Left ventricle myocardium inferior (tissue), 1 donor: Measurements from ENCODE around the gene TEKT3. TPM values are rescaled to one million over a fixed set of nuclear protein-coding genes. Genes with fewer than 3 reads are reported as not detected.
A peak's percentile ranks its signal among the peaks of the same experiment; 100 is the strongest.

ENCODE experiments used
- DNase-seq: peaks from one replicate; pipeline ENCODE4 v3.0.0-alpha.2; 2020
- H3K27ac ChIP-seq: fragments of 200-600 bp; replicated peaks from 2 replicates; pipeline ENCODE4 v1.8.0; 2021
- H3K27me3 ChIP-seq: fragments of 200-600 bp; 2 replicates; pipeline ENCODE4 v1.8.0; 2021; ENCODE audit warnings: low read depth
- H3K36me3 ChIP-seq: fragments of 200-600 bp; 2 replicates; pipeline ENCODE4 v1.8.0; 2021
- H3K4me1 ChIP-seq: fragments of 200-600 bp; 2 replicates; pipeline ENCODE4 v1.8.0; 2021
- H3K4me3 ChIP-seq: fragments of 200-600 bp; 2 replicates; pipeline ENCODE4 v1.8.0; 2021; ENCODE audit warnings: mild to moderate bottlenecking, moderate library complexity
- H3K9me3 ChIP-seq: fragments of 200-600 bp; replicated peaks from 2 replicates; pipeline ENCODE4 v1.8.0; 2021
- CTCF ChIP-seq: fragments of 200-600 bp; IDR thresholded peaks from 2 replicates; pipeline ENCODE4 v1.8.0; 2021; ENCODE audit warnings: antibody characterized with exemption, mild to moderate bottlenecking, borderline replicate concordance
- intact Hi-C: fragments of 100-400 bp; cut with micrococcal nuclease; formaldehyde crosslinking; loops from one replicate; pipeline ENCODE4 v1.11.0; 2022
- total RNA-seq: library from RNA; stranded (reverse); fragmentation: NEBNext Ultra II Directional; extraction: Animal tissue kit (Norgen Biotek cat#: 25700); gene quantifications from one replicate; pipeline ENCODE4 v1.2.1, GENCODE V29; 2021
- donor health status: DM: no; HTN: yes; CAD: no; lungs with severe emphysema.

TEKT3 gene
- total RNA-seq, 1 donor from 2014 or later: 0.49 TPM

GRCh38 chr17:15342460-15342859, 1.1 kb upstream of the TEKT3 start:
- H3K4me1 ChIP-seq: peaks cover 13% of the 10 kb centered on the region
- intact Hi-C loops: no loop called here
- no peak for DNase-seq
- no peak for TF ChIP-seq CTCF
- H3K9me3 ChIP-seq: peaks cover 2% of the 10 kb centered on the region
- peaks cover 44% of the 10 kb centered on the region for H3K27me3 ChIP-seq
- no peak overlapping the region for H3K4me3 ChIP-seq
- H3K27ac ChIP-seq: no peak overlapping the region
- H3K36me3 ChIP-seq: no peaks in the 10 kb centered on the region

GRCh38 chr17:15341966-15342365, 569 bp upstream of the TEKT3 start:
- peaks cover 2% of the 10 kb centered on the region for H3K9me3 ChIP-seq
- intact Hi-C loops: no loop called here
- no peak for DNase-seq
- TF ChIP-seq CTCF: no peak
- H3K27ac ChIP-seq: no peak overlapping the region
- peak overlapping the region; percentile 69 for H3K4me3 ChIP-seq
- no peaks in the 10 kb centered on the region for H3K36me3 ChIP-seq
- H3K4me1 ChIP-seq: peaks cover 13% of the 10 kb centered on the region
- peaks cover 44% of the 10 kb centered on the region for H3K27me3 ChIP-seq

- DNase-seq: no peak
- Histone ChIP-seq H3K36me3 (no peaks in the 10 kb centered on the region), H3K27ac (no peak overlapping the region), H3K4me3 (peak overlapping the region; percentile 69), H3K27me3 (peaks cover 44% of the 10 kb centered on the region), H3K4me1 (peaks cover 13% of the 10 kb centered on the region), H3K9me3 (peaks cover 3% of the 10 kb centered on the region)
- no peak for TF ChIP-seq CTCF
- intact Hi-C loops: no loop called here
Measured at GRCh38 chr17:15340966-15341365, 431 bp downstream of the TEKT3 start.

- Histone ChIP-seq H3K4me3 (no peak overlapping the region), H3K27me3 (no peaks in the 10 kb centered on the region), H3K9me3 (peaks cover 18% of the 10 kb centered on the region), H3K4me1 (no peaks in the 10 kb centered on the region), H3K27ac (no peak overlapping the region), H3K36me3 (no peaks in the 10 kb centered on the region)
- no peak for DNase-seq
- intact Hi-C loops: no loop called here
- TF ChIP-seq CTCF: no peak
Measured at GRCh38 chr17:15335446-15335845, 6.0 kb downstream of the TEKT3 start.

- H3K27ac ChIP-seq: no peak overlapping the region
- no peaks in the 10 kb centered on the region for H3K4me1 ChIP-seq
- no peak for TF ChIP-seq CTCF
- H3K36me3 ChIP-seq: no peaks in the 10 kb centered on the region
- DNase-seq: no peak
- intact Hi-C loops: no loop called here
- no peak overlapping the region for H3K4me3 ChIP-seq
- peaks cover 18% of the 10 kb centered on the region for H3K9me3 ChIP-seq
- no peaks in the 10 kb centered on the region for H3K27me3 ChIP-seq
Measured at GRCh38 chr17:15334266-15334665, 7.1 kb downstream of the TEKT3 start.

GRCh38 chr17:15332338-15332737, 9.1 kb downstream of the TEKT3 start:
- intact Hi-C loops: no loop called here
- no peaks in the 10 kb centered on the region for H3K36me3 ChIP-seq
- H3K9me3 ChIP-seq: peaks cover 16% of the 10 kb centered on the region
- no peaks in the 10 kb centered on the region for H3K27me3 ChIP-seq
- H3K4me3 ChIP-seq: no peak overlapping the region
- H3K4me1 ChIP-seq: no peaks in the 10 kb centered on the region
- no peak overlapping the region for H3K27ac ChIP-seq
- DNase-seq: no peak
- no peak for TF ChIP-seq CTCF
